Measurements from ENCODE around the gene NARF.
A peak's percentile ranks its signal among the peaks of the same experiment; 100 is the strongest.

The NARF gene

GRCh38 chr17:82492643-82493225, 34.2 kb downstream of the NARF start:
- Mint-ChIP-seq H3K27me3 (ENCODE audit: low read depth, poor library complexity) (peaks cover 23% of the 10 kb centered on the region), H3K4me1 (peaks cover 8% of the 10 kb centered on the region), H3K27ac (no peak overlapping the region), H3K9me3 (no peaks in the 10 kb centered on the region), H3K36me3 (ENCODE audit: low read depth) (peaks cover 13% of the 10 kb centered on the region), H3K4me3 (no peak overlapping the region)
- no peak for DNase-seq
- no peak for TF ChIP-seq CTCF (IDR thresholded peaks at IDR 0.05)

GRCh38 chr17:82493226-82493781, 34.8 kb downstream of the NARF start:
- Mint-ChIP-seq H3K27ac (no peak overlapping the region), H3K4me3 (peak overlapping the region; percentile 18), H3K9me3 (no peaks in the 10 kb centered on the region), H3K4me1 (peaks cover 8% of the 10 kb centered on the region), H3K27me3 (ENCODE audit: low read depth, poor library complexity) (peaks cover 26% of the 10 kb centered on the region), H3K36me3 (ENCODE audit: low read depth) (peaks cover 9% of the 10 kb centered on the region)
- no peak for TF ChIP-seq CTCF (IDR thresholded peaks at IDR 0.05)
- no peak for DNase-seq

DNA sequence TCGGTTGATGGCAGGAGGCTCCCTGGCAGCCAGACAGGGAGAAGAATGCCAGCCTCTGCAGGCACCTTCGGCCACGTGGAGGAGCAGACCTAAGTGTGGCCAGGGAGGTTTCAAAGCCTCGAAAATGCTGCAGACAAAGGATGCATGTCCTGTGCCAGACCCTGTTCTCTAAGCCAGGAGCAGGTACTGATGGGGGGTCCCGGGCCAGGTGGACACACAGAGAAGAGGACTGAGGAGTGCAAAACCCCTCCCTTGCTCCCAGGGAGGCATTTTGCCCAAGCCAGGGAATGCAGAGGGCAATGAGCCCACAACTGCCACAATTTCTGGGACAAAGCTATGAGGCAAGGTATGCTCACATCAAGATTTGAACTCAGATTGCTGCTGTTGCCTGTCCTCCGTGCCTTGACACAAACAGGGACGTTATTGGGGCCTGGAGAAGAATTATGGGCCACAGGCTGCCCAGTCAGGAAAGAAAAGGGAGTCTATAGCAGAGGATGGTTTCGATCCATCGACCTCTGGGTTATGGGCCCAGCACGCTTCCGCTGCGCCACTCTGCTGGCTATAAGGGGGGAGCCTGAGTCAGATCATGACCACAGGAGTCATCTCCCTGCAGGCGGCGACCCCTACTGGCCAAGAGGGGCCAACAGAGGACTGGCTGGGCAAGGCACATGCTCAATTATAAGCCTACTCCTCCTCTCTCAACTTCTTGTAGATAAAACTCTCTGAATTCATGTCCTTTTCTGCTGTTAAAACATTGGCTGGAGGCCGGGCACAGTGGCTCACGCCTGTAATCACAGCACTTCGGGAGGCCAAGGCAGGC, 35.9 kb downstream of the NARF start:
- Mint-ChIP-seq H3K27ac (peak overlapping the region; percentile 71), H3K36me3 (ENCODE audit: low read depth) (no peaks in the 10 kb centered on the region), H3K9me3 (no peaks in the 10 kb centered on the region), H3K27me3 (ENCODE audit: low read depth, poor library complexity) (peaks cover 20% of the 10 kb centered on the region), H3K4me1 (peaks cover 12% of the 10 kb centered on the region), H3K4me3 (peak overlapping the region; percentile 81)
- peak; percentile 90 for DNase-seq
- peak; percentile 94 for TF ChIP-seq CTCF (IDR thresholded peaks at IDR 0.05)

GRCh38 chr17:82495844-82496528, 37.4 kb downstream of the NARF start:
- DNase-seq = no peak
- H3K4me3 Mint-ChIP-seq = peak overlapping the region; percentile 64

More at GRCh38 chr17:82495844-82496528, 37.4 kb downstream of the NARF start:
- Mint-ChIP-seq H3K27me3 (ENCODE audit: low read depth, poor library complexity) (peaks cover 20% of the 10 kb centered on the region), H3K27ac (no peak overlapping the region), H3K36me3 (ENCODE audit: low read depth) (no peaks in the 10 kb centered on the region), H3K4me1 (peaks cover 12% of the 10 kb centered on the region), H3K9me3 (no peaks in the 10 kb centered on the region)
- no peak for TF ChIP-seq CTCF (IDR thresholded peaks at IDR 0.05)
